GM19023 (cell line): Measurements from ENCODE around the gene SYT8.
"Not testable (repeated sequence)": the region's sequence is repeated elsewhere in the genome, so short reads cannot be mapped to it uniquely, and the experiment has no call there.

ENCODE experiments used
- ATAC-seq: cut with Tn5 transposase; IDR thresholded peaks from one replicate; pipeline ENCODE4 v1.9.1; 2021; ENCODE audit warnings: mild to moderate bottlenecking, moderate library complexity; ENCODE audit not compliant: unreplicated experiment

SYT8 gene

GRCh38 chr11:1870721-1871466 lies 36.1 kb downstream of the SYT8 start:
- no peak for ATAC-seq

- ATAC-seq, result no peak
These were observed 36.7 kb downstream of the SYT8 start for GRCh38 chr11:1871531-1871930.

DNA sequence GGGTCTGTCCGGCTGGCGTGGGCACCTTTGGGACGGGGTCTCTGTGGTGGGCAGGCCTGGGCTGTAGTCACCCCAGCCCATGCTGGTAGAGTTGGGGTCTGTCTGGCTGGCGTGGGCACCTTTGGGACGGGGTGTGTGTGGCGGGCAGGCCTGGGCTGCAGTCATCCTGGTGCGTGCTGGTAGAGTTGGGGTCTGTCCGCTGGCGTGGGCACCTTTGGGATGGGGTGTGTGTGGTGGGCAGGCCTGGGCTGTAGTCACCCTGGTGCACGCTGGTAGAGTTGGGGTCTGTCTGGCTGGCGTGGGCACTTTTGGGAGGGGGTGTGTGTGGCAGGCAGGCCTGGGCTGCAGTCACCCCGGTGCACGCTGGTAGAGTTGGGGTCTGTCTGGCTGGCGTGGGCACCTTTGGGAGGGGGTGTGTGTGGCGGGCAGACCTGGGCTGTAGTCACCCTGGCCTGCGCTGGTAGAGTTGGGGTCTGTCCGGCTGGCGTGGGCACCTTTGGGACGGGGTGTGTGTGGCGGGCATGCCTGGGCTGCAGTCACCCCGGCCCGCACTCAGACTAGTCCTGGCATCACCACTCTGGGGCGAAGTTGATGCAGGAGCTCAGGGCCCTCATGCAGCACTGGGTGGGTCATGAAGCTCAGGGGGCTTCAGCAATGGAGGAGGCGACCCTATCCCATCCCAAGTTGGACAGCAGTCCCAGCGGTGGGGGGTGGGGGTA lies 37.6 kb downstream of the SYT8 start:
- no peak for ATAC-seq

- no peak for ATAC-seq
These were observed 38.4 kb downstream of the SYT8 start for GRCh38 chr11:1873048-1873812.

- not testable (repeated sequence) for ATAC-seq
These were observed 39.0 kb downstream of the SYT8 start for GRCh38 chr11:1873813-1874150.

DNA sequence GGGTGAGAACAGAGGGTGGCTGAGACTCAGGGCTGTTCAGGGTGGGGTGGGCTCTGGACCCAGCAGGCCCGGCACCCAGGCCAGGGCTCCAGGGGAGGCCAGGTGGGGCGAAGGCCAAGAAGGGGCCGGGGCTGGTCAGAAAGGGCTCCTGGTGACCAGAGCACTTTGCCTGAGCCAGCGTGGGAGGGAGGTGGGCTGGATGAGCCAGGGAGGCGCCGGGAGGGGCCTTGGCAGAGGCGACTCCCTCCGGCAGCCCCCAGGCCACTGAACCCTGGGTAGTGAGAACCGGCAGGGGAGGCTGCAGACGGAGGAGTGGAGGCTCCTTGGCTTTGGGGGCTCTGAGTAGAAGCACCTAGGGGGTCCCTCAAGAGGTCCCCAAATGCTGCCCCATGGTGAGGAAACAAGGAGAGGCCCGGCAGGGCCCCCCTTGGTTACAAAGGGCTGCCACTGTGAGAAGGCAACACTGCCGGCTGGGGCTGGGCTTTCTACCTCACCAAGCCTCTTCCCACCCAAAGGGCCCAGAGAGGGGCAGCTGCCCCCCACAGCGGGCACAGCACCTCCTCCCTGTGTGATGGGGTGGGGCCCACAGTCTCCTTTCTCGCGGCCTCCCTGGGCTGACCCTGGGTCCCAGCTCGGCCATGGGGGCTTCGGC lies 39.8 kb downstream of the SYT8 start:
- ATAC-seq, result not testable (repeated sequence)

DNA sequence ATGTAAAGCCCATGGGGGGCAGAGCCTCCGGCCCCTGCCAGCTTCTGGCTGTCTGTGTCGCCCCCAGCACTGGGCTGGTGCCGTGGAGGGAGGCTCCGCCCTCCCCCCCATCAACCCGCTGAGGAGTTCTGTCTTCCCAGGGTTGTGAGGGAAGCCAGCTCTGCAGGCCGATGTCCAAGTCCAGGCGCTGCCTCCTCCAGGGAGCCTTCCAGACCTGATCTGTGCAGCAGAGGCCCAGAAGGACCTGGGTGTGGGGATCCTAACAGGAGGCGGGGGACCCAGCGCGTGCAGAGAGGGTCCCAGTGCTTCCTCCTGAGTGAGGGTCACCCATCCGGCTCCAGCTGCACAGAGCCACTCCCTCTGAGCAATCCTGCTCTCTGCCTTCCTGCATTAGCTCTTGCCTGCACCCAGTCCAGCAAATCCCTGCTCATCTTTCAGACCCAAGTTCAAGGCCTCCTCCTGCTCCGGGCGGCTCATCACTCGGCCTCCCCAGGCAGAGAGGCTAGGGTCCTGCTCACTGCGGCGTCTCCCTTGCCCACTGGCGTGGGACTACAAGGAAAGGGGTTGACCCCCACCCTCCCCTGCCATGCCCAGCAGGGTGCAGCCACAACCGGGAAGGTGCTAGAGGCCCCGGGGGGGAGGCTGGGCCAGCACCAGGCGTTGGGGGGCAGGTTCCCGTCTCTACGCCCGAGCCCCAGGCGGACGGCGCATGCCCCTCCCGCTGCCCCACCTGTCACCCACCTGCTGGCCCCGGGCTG lies 40.5 kb downstream of the SYT8 start:
- ATAC-seq, result no peak

DNA sequence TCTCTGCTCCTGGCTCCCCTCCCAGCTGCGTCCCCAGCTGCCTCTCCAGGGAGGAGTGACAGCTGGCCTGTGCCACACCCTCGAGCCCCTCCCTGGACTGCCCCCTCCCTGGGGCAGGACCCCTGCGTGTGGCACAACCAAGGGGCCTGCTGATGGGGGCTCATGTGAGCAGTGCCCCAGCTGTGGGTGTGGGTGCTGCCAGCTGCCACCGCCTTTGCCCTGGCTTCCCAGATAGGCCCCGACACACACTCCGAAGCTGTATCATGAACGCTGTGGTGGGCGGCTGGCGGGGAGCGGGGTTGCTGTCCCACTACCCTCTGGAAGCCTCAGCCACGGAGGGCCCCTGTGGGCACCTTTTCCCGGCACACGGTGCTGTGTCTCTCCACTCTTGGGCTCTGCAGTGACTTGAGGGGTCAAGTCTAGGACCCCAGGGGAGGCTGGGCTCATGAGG lies 41.1 kb downstream of the SYT8 start:
- not testable (repeated sequence) for ATAC-seq

- ATAC-seq, result no peak
These were observed 41.7 kb downstream of the SYT8 start for GRCh38 chr11:1876361-1877063.

GRCh38 chr11:1877211-1878136 lies 42.7 kb downstream of the SYT8 start:
- no peak for ATAC-seq

DNA sequence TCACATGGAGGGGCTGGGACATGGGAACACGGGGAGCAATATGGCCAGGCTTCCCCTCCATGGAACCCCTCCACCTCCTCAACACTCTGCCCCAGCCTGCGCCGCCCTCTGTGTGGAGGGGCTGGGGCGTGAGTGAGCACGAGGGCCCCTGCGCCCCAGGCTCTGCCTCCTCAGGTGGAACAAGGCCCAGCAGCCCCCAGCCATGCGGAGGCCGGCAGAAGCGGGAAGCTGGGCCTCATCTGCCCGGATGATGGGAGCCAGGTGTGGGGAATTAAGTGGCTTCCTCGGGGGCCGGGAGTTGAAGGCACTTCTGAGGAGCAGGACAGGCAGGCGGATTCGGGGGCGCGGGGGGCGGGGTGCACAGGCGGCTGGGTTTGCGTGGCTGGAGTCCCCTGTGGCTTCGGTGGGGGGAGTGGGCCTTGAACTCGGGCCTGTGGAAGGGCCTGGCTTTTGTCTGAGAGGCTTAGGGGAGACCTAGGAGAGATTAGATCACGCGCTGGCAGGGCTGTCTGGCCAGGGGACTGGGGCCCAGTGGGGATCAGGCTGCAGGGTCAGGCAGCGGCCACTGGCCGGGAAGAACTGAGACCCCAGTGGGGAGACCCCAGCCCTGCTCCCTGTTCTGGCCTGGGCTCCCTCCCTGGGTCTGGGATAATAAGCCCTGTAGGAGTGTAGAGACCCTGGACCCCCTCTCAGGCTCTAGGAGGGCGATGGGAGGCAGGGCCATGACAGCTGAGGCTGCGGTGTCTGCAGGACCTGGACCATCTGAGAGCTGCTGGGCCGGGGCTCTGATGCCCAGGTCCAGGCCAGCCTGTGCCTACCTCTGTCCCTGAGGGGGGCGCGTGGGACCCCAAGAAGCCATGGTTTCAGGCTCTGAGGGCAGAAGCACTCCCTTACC lies 43.6 kb downstream of the SYT8 start:
- ATAC-seq, result no peak

GRCh38 chr11:1879342-1879940 lies 44.7 kb downstream of the SYT8 start:
- no peak for ATAC-seq

DNA sequence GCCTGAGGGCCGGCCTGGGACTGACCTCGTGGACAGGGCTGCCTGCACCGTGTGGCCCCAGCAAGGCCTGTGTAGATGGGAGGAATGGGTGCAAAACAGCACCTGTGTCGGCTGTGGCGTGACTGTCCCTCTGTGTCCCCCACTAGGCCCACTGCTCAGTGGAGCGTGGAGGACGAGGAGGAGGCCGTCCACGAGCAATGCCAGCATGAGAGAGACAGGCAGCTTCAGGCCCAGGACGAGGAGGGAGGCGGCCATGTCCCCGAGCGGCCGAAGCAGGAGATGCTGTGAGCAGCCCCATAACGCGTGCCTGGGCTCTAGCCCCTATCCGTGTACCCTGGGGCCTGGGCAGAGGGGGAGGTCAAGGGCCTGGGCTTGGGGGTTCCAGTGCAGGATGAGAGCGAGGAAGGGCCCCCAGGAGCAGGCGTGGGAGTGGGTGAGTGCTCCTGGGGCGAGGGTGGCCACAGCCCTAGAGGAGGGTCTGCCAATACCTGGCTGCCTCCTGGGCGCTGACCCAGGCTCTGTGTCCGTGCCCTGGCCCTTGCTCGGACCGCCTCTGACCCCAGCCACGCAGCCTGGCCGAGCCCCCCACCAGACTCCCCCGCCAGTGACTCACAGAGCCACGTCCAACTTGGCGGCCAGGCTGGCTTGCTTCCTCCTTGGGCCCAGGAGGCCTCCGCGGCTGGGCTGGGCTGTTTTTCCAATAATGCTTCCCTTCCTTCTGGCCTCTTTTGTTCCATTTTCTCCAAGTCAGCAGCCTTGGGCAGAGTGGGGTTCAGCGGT lies 45.3 kb downstream of the SYT8 start:
- ATAC-seq, result no peak

- ATAC-seq, result no peak
These were observed 46.1 kb downstream of the SYT8 start for GRCh38 chr11:1880746-1881441.

DNA sequence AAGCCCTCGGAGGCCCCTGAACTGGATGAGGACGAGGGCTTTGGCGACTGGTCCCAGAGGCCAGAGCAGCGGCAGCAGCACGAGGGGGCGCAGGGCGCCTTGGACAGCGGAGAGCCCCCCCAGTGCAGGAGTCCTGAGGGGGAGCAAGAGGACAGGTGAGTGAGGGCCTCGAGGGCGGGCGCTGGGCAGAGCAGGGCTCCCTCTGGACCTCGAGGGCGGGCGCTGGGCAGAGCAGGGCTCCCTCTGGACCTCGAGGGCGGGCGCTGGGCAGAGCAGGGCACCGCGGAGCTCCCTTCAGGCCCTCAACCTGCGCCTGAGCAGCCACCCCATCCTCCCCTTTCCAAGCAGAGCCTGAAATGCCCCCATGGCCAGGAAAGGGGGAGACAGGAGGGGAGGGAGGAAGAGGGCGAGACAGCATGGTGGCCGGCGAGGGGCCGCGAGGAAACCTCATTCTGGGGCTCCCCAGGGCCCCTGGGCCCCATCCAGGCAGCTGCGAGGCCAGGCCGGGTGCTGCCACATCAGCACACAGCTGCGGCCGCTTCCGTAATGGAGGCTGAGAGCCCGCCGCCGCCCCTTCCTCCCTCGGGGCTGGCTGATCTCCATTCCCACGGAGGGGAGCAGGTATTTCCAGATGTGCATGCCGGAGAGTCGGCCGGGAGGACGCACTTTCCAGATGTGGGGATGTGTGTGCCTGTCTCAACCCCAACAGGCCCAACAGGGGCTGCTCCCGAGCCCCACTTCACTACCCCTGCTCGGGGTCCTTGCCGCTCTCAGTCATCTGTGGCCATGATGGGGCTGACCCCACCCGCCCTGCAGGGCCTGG lies 46.9 kb downstream of the SYT8 start:
- no peak for ATAC-seq
